ENCODE measurements around the gene SPSB2.
"Not testable (repeated sequence)": the region's sequence is repeated elsewhere in the genome, so short reads cannot be mapped to it uniquely, and the experiment has no call there.

SPSB2 gene

GRCh38 chr12:6903722-6904121, 30.6 kb upstream of the SPSB2 start:
- DNase-seq (ENCODE audit: insufficient read length, low spot score) (no peak), FAIRE-seq (peak; percentile 74)

- FAIRE-seq = no peak
- no peak for DNase-seq (ENCODE audit: insufficient read length, low spot score)
Observed at GRCh38 chr12:6902448-6902847, 29.3 kb upstream of the SPSB2 start.

GRCh38 chr12:6899837-6900519, 26.9 kb upstream of the SPSB2 start:
- FAIRE-seq (no peak), DNase-seq (ENCODE audit: insufficient read length, low spot score) (no peak)

- no peak for FAIRE-seq
Observed at GRCh38 chr12:6899427-6899826, 26.3 kb upstream of the SPSB2 start.

GRCh38 chr12:6896846-6897435, 23.8 kb upstream of the SPSB2 start:
- no peak for FAIRE-seq
- no peak for DNase-seq (ENCODE audit: insufficient read length, low spot score)

More at GRCh38 chr12:6899427-6899826, 26.3 kb upstream of the SPSB2 start:
- DNase-seq (ENCODE audit: insufficient read length, low spot score) = no peak

GRCh38 chr12:6894321-6894720, 21.2 kb upstream of the SPSB2 start:
- FAIRE-seq = no peak
- DNase-seq (ENCODE audit: insufficient read length, low spot score) = no peak

- FAIRE-seq; DNase-seq (ENCODE audit: insufficient read length, low spot score): not testable (repeated sequence)
Observed at GRCh38 chr12:6892683-6893082, 19.6 kb upstream of the SPSB2 start.

- DNase-seq (ENCODE audit: insufficient read length, low spot score) (no peak), FAIRE-seq (no peak)
Observed at GRCh38 chr12:6891646-6892001, 18.5 kb upstream of the SPSB2 start.

GRCh38 chr12:6890789-6891645, 17.9 kb upstream of the SPSB2 start:
- FAIRE-seq = peak; percentile 99
- peak; percentile 99 for DNase-seq (ENCODE audit: insufficient read length, low spot score)

- not testable (repeated sequence) for DNase-seq (ENCODE audit: insufficient read length, low spot score); FAIRE-seq
Observed at GRCh38 chr12:6889775-6890573, 16.9 kb upstream of the SPSB2 start.

GRCh38 chr12:6888794-6889193, 15.7 kb upstream of the SPSB2 start:
- DNase-seq (ENCODE audit: insufficient read length, low spot score); FAIRE-seq: not testable (repeated sequence)

GRCh38 chr12:6888360-6888759, 15.3 kb upstream of the SPSB2 start:
- FAIRE-seq (no peak), DNase-seq (ENCODE audit: insufficient read length, low spot score) (no peak)

- DNase-seq (ENCODE audit: insufficient read length, low spot score) (no peak), FAIRE-seq (no peak)
Observed at GRCh38 chr12:6887460-6887859, 14.4 kb upstream of the SPSB2 start.

- FAIRE-seq; DNase-seq (ENCODE audit: insufficient read length, low spot score): not testable (repeated sequence)
Observed at GRCh38 chr12:6886206-6886999, 13.3 kb upstream of the SPSB2 start.

- FAIRE-seq (no peak), DNase-seq (ENCODE audit: insufficient read length, low spot score) (no peak)
Observed at GRCh38 chr12:6884539-6884938, 11.4 kb upstream of the SPSB2 start.

GRCh38 chr12:6883683-6884082, 10.6 kb upstream of the SPSB2 start:
- DNase-seq (ENCODE audit: insufficient read length, low spot score) (no peak), FAIRE-seq (no peak)

- DNase-seq (ENCODE audit: insufficient read length, low spot score) (no peak), FAIRE-seq (no peak)
Observed at GRCh38 chr12:6883252-6883651, 10.1 kb upstream of the SPSB2 start.

GRCh38 chr12:6879824-6880223, 6.7 kb upstream of the SPSB2 start:
- not testable (repeated sequence) for FAIRE-seq; DNase-seq (ENCODE audit: insufficient read length, low spot score)

GRCh38 chr12:6874015-6874368, 889 bp upstream of the SPSB2 start:
- not testable (repeated sequence) for FAIRE-seq; DNase-seq (ENCODE audit: insufficient read length, low spot score)

All from HTR-8/SVneo (cell line).